ENCODE results near the gene FOXE1. TPM values are rescaled to one million over a fixed set of nuclear protein-coding genes. Genes with fewer than 3 reads are reported as not detected.

The FOXE1 gene
- total and polyA plus RNA-seq, 12 donors: not detected

DNA sequence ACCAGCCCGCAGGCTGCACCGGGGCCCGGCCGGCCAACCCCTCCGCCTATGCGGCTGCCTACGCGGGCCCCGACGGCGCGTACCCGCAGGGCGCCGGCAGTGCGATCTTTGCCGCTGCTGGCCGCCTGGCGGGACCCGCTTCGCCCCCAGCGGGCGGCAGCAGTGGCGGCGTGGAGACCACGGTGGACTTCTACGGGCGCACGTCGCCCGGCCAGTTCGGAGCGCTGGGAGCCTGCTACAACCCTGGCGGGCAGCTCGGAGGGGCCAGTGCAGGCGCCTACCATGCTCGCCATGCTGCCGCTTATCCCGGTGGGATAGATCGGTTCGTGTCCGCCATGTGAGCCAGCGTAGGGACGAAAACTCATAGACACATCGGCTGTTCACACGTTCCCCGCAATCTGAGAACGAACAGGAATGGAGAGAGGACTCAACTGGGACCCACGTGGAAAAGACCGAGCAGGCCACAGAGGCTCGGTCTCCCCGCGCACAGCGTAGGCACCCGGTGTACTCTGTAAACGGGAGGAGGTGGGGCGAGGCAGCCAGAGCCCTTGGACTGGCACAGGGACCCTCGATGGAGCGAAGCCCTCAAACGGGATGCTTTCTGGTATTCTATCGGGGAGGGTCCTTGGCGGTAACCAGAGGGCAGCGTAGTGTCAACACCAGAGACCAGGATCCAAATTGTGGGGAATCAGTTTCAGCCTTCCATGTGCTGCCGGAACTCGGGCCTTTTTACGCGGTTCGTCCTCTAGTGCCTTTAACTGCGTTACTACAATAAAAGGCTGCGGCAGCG, 1.9 kb downstream of the FOXE1 start:
- DNase-seq: no peak
- H3K36me3 ChIP-seq: no peaks in the 10 kb centered on the region
- no peak for TF ChIP-seq CTCF (IDR thresholded peaks at IDR 0.05)
- H3K27ac ChIP-seq: no peak overlapping the region
- intact Hi-C loops (cut with DNase I): no loop called here
- ATAC-seq: no peak
- no peaks in the 10 kb centered on the region for H3K9me3 ChIP-seq
- peaks cover 50 to 100% (median 100%) of the 10 kb centered on the region in 7 donors for H3K27me3 ChIP-seq
- no peak overlapping the region for H3K4me3 ChIP-seq
- peaks cover 0 to 43% (median 26%) of the 10 kb centered on the region in 9 donors for H3K4me1 ChIP-seq
- WGBS, 2 donors: 6% methylated on average over 71 of the region's 71 CpGs

- peaks cover 44 to 100% (median 100%) of the 10 kb centered on the region in 7 donors for H3K27me3 ChIP-seq
- DNase-seq: no peak
- intact Hi-C loops (cut with DNase I): no loop called here
Measured at GRCh38 chr9:97855486-97855875, 2.5 kb downstream of the FOXE1 start.

DNA sequence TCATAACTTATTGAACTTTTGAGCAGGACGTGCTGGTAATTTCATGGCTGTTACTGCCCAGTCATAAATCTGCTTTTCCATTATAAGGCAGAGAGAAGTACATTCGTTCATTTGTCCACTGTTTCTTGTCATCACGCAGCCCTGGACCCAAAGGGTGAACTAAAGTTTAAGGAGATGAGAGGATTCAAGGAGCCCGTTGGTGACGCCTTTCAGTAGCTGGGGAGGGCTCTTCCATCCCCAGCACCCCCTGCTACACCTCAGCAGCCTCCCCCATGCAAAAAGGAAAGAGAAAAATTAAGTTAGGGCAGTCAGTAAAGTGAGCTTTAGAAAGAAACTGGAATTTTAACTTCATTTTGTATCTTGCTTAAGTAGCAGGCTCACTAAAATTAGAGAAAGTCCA, 2.9 kb downstream of the FOXE1 start:
- no peak overlapping the region for H3K4me3 ChIP-seq
- 18 to 22% methylated on average over 5 of the region's 5 CpGs for WGBS, 2 donors
- H3K9me3 ChIP-seq: no peaks in the 10 kb centered on the region
- intact Hi-C loops (cut with DNase I): no loop called here
- H3K27ac ChIP-seq: no peak overlapping the region
- DNase-seq (no peak), ATAC-seq (no peak)
- H3K36me3 ChIP-seq: no peaks in the 10 kb centered on the region
- H3K4me1 ChIP-seq: peaks cover 0 to 43% (median 26%) of the 10 kb centered on the region in 9 donors
- TF ChIP-seq CTCF (IDR thresholded peaks at IDR 0.05): no peak
- H3K27me3 ChIP-seq: peaks cover 43 to 100% (median 100%) of the 10 kb centered on the region in 7 donors

More at GRCh38 chr9:97855486-97855875, 2.5 kb downstream of the FOXE1 start:
- 11 to 14% methylated on average over 8 of the region's 8 CpGs for WGBS, 2 donors
- TF ChIP-seq CTCF (IDR thresholded peaks at IDR 0.05): no peak
- Histone ChIP-seq H3K4me3 (no peak overlapping the region), H3K36me3 (no peaks in the 10 kb centered on the region), H3K27ac (no peak overlapping the region), H3K4me1 (peaks cover 0 to 43% (median 26%) of the 10 kb centered on the region in 9 donors), H3K9me3 (no peaks in the 10 kb centered on the region)
- ATAC-seq: no peak

GRCh38 chr9:97856857-97857605, 4.0 kb downstream of the FOXE1 start:
- WGBS, 2 donors: 8 to 11% methylated on average over 15 of the region's 15 CpGs
- H3K27me3 ChIP-seq: peaks cover 34 to 100% (median 99%) of the 10 kb centered on the region in 7 donors
- no peak for DNase-seq

More at GRCh38 chr9:97856857-97857605, 4.0 kb downstream of the FOXE1 start:
- Histone ChIP-seq H3K9me3 (no peaks in the 10 kb centered on the region), H3K4me3 (no peak overlapping the region), H3K27ac (no peak overlapping the region), H3K4me1 (peaks cover 0 to 36% (median 21%) of the 10 kb centered on the region in 9 donors), H3K36me3 (no peaks in the 10 kb centered on the region)
- ATAC-seq: no peak
- intact Hi-C loops (cut with DNase I): no loop called here
- TF ChIP-seq CTCF (IDR thresholded peaks at IDR 0.05): no peak

All from heart right ventricle (tissue), 16 donors.